Activated CD8-positive, alpha-beta T cell treated with anti-CD3 and anti-CD28 coated beads for 36 hours (primary cell): ENCODE measurements around the gene CEP152. TPM values are rescaled to one million over a fixed set of nuclear protein-coding genes. Genes with fewer than 3 reads are reported as not detected.

Experiments used
- ATAC-seq: fragments of 200-7000 bp; cut with Tn5 transposase; one replicate; pipeline ENCODE4 v1.10.0; 2021; ENCODE audit warnings: mild to moderate bottlenecking, moderate library complexity
- CTCF ChIA-PET: fragments of 350-600 bp; sonication (Branson Sonifier 250); formaldehyde crosslinking; loops from one replicate; lab custom pipeline; 2021; ENCODE audit warnings: antibody characterized with exemption; lab: Charles Lee
- POLR2A ChIA-PET: fragments of 350-600 bp; sonication (Branson Sonifier 250); formaldehyde crosslinking; loops from one replicate; lab custom pipeline; 2021; ENCODE audit warnings: antibody characterized with exemption; lab: Charles Lee
- DNase-seq: peaks from one replicate; pipeline ENCODE4 v3.0.0-alpha.2; 2020
- H3K27ac Mint-ChIP-seq: one replicate; pipeline ENCODE4 v1.8.0; 2021; ENCODE audit warnings: mild to moderate bottlenecking, mixed read lengths
- H3K27me3 Mint-ChIP-seq: one replicate; pipeline ENCODE4 v1.8.0; 2021; ENCODE audit warnings: mixed read lengths
- H3K36me3 Mint-ChIP-seq: one replicate; pipeline ENCODE4 v1.8.0; 2021; ENCODE audit warnings: low read depth, mixed read lengths
- H3K4me1 Mint-ChIP-seq: one replicate; pipeline ENCODE4 v1.8.0; 2021; ENCODE audit warnings: low read depth, mixed read lengths
- H3K4me3 Mint-ChIP-seq: one replicate; pipeline ENCODE4 v1.8.0; 2021; ENCODE audit warnings: mild to moderate bottlenecking, moderate library complexity, mixed read lengths
- H3K9me3 Mint-ChIP-seq: one replicate; pipeline ENCODE4 v1.8.0; 2021; ENCODE audit warnings: mixed read lengths
- CTCF ChIP-seq: fragments of 200-600 bp; IDR thresholded peaks from one replicate; pipeline ENCODE4 v1.8.0; 2022; ENCODE audit warnings: antibody characterized with exemption, mild to moderate bottlenecking
- intact Hi-C: fragments of 100-400 bp; cut with micrococcal nuclease; formaldehyde crosslinking; loops from one replicate; pipeline ENCODE4 v1.10.0; 2022
- total RNA-seq, 2 experiments: library from RNA; stranded (reverse); gene quantifications; one replicate each; pipeline ENCODE4 v1.2.3, GENCODE V29; 2021

Gene CEP152
- total RNA-seq, 2 experiments from 2014 or later, result 39.2 to 39.7 TPM

- ChIA-PET CTCF (no interaction called here), POLR2A (no interaction called here)
- peaks cover 2% of the 10 kb centered on the region for H3K27me3 Mint-ChIP-seq
- peaks cover 10% of the 10 kb centered on the region for H3K36me3 Mint-ChIP-seq
- no peaks in the 10 kb centered on the region for H3K9me3 Mint-ChIP-seq
- no peak overlapping the region for H3K4me3 Mint-ChIP-seq
- no peak overlapping the region for H3K27ac Mint-ChIP-seq
- no peak for ATAC-seq
- H3K4me1 Mint-ChIP-seq, result peaks cover 15% of the 10 kb centered on the region
- intact Hi-C loops, result no loop called here
- no peak for TF ChIP-seq CTCF
- peak; percentile 11 for DNase-seq
Observed at GRCh38 chr15:48814286-48814685, 3.4 kb upstream of the CEP152 start.

GRCh38 chr15:48811325-48811958 is 573 bp upstream of the CEP152 start:
- intact Hi-C loops, result no loop called here
- no peaks in the 10 kb centered on the region for H3K9me3 Mint-ChIP-seq
- ATAC-seq, result no peak
- peak; percentile 12 for DNase-seq
- ChIA-PET POLR2A (interaction anchor here (0.8 to 1.9 kb wide), 10 partner anchors 10 to 479 kb away, joined by 3 to 9 read pairs (median 4); partner anchors contain the start of gene COPS2), CTCF (interaction anchor here (0.7 to 2.4 kb wide), 7 partner anchors 10 to 334 kb away, joined by 3 to 13 read pairs (median 3); partner anchors contain the start of gene EID1)
- H3K4me1 Mint-ChIP-seq, result peaks cover 25% of the 10 kb centered on the region
- no peak for TF ChIP-seq CTCF
- peak overlapping the region; percentile 96 for H3K4me3 Mint-ChIP-seq
- H3K36me3 Mint-ChIP-seq, result peaks cover 17% of the 10 kb centered on the region
- peaks cover 2% of the 10 kb centered on the region for H3K27me3 Mint-ChIP-seq
- H3K27ac Mint-ChIP-seq, result no peak overlapping the region

- TF ChIP-seq CTCF, result no peak
- H3K9me3 Mint-ChIP-seq, result no peaks in the 10 kb centered on the region
- CTCF ChIA-PET, result interaction anchor here (1.1 kb wide), 1 partner anchor 18 kb away, joined by 3 read pairs; no protein-coding TSS in a partner anchor
- H3K36me3 Mint-ChIP-seq, result peaks cover 41% of the 10 kb centered on the region
- no peak overlapping the region for H3K4me3 Mint-ChIP-seq
- POLR2A ChIA-PET, result interaction anchor here (1.0 to 1.5 kb wide), 2 partner anchors 155 to 339 kb away, joined by 3 read pairs; no protein-coding TSS in a partner anchor
- H3K27ac Mint-ChIP-seq, result no peak overlapping the region
- H3K27me3 Mint-ChIP-seq, result no peaks in the 10 kb centered on the region
- no peak for DNase-seq
- ATAC-seq, result no peak
- peaks cover 31% of the 10 kb centered on the region for H3K4me1 Mint-ChIP-seq
- intact Hi-C loops, result no loop called here
Observed at GRCh38 chr15:48806151-48806550, 4.7 kb downstream of the CEP152 start.

- TF ChIP-seq CTCF, result no peak
- Mint-ChIP-seq H3K27me3 (no peaks in the 10 kb centered on the region), H3K36me3 (peaks cover 39% of the 10 kb centered on the region), H3K9me3 (no peaks in the 10 kb centered on the region), H3K4me1 (peaks cover 31% of the 10 kb centered on the region), H3K4me3 (no peak overlapping the region), H3K27ac (no peak overlapping the region)
- DNase-seq (no peak), ATAC-seq (no peak)
- intact Hi-C loops, result no loop called here
- CTCF ChIA-PET, result no interaction called here
- POLR2A ChIA-PET, result interaction anchor here (1.0 to 1.5 kb wide), 2 partner anchors 155 to 339 kb away, joined by 3 read pairs; no protein-coding TSS in a partner anchor
Observed at GRCh38 chr15:48805591-48805990, 5.3 kb downstream of the CEP152 start.

- Mint-ChIP-seq H3K9me3 (no peaks in the 10 kb centered on the region), H3K27ac (no peak overlapping the region), H3K4me1 (peaks cover 18% of the 10 kb centered on the region), H3K36me3 (peaks cover 28% of the 10 kb centered on the region), H3K4me3 (no peak overlapping the region), H3K27me3 (no peaks in the 10 kb centered on the region)
- no peak for DNase-seq
- intact Hi-C loops, result no loop called here
- ATAC-seq, result no peak
- CTCF ChIA-PET, result no interaction called here
- TF ChIP-seq CTCF, result no peak
- POLR2A ChIA-PET, result no interaction called here
Observed at GRCh38 chr15:48803877-48804276, 7.0 kb downstream of the CEP152 start.
